ENCODE results near the gene PRR13.

DNA sequence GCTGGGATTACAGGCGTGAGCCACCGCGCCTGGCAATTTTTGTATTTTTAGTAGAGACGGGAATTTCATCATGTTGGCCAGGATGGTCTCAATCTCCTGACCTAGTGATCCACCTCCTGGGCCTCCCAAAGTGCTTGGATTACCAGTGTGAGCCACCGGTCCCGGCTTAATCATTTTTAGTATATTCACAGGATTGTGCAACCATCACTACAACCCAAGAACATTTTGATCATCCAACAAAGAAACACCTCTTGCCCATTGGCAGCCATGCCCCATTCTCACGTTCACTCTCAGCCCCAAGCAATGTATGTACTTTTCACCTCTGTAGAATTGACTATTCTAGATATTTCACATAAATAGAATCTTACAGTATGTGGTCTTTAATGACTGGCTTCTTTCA is 41.6 kb upstream of the PRR13 start:
- no peak for TF ChIP-seq EP300 (IDR thresholded peaks at IDR 0.05)
- TF ChIP-seq, protein P1, sequence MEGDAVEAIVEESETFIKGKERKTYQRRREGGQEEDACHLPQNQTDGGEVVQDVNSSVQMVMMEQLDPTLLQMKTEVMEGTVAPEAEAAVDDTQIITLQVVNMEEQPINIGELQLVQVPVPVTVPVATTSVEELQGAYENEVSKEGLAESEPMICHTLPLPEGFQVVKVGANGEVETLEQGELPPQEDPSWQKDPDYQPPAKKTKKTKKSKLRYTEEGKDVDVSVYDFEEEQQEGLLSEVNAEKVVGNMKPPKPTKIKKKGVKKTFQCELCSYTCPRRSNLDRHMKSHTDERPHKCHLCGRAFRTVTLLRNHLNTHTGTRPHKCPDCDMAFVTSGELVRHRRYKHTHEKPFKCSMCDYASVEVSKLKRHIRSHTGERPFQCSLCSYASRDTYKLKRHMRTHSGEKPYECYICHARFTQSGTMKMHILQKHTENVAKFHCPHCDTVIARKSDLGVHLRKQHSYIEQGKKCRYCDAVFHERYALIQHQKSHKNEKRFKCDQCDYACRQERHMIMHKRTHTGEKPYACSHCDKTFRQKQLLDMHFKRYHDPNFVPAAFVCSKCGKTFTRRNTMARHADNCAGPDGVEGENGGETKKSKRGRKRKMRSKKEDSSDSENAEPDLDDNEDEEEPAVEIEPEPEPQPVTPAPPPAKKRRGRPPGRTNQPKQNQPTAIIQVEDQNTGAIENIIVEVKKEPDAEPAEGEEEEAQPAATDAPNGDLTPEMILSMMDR (IDR thresholded peaks at IDR 0.05): no peak

All from esophagus muscularis mucosa (tissue), 3 donors.